Esophagus muscularis mucosa (tissue), 4 donors: ENCODE data around the gene NDUFB7. TPM values are rescaled to one million over a fixed set of nuclear protein-coding genes. Genes with fewer than 3 reads are reported as not detected.

Source experiments
- DNase-seq: peaks from one replicate; pipeline ENCODE4 v3.0.0-alpha.2; 2017; ENCODE audit errors: extremely low spot score
- H3K27ac ChIP-seq, 4 donors: fragments of 200-600 bp; sonication (generic); replicated peaks in 1 of 4; 1 replicate in 3 of 4; 2 replicates in 1 of 4; pipeline ENCODE4 v1.5.1; 2016 to 2019; ENCODE audit warnings: mild to moderate bottlenecking in 1 of 4
- H3K27me3 ChIP-seq, 4 donors: fragments of 200-600 bp; sonication (generic); one replicate each; pipeline versions ENCODE4 v1.5.1 to v1.6.0; 2016 to 2019
- H3K36me3 ChIP-seq, 4 donors: fragments of 200-600 bp; sonication (generic); one replicate each; pipeline ENCODE4 v1.5.1; 2016 to 2019
- H3K4me1 ChIP-seq, 4 donors: fragments of 200-600 bp; sonication (generic); one replicate each; pipeline ENCODE4 v1.5.1; 2016 to 2019
- H3K4me3 ChIP-seq, 4 donors: fragments of 200-600 bp; sonication (generic); 1 replicate in 2 of 4; 2 replicates in 2 of 4; pipeline ENCODE4 v1.5.1; 2016 to 2019; ENCODE audit warnings: mild to moderate bottlenecking in 4 of 4, moderate library complexity in 1 of 4
- H3K9me3 ChIP-seq, 4 donors: fragments of 200-600 bp; sonication (generic); 1 replicate in 3 of 4; 2 replicates in 1 of 4; pipeline ENCODE4 v1.5.1; 2016 to 2019
- CTCF ChIP-seq, 3 experiments: fragments of 200-600 bp in 2 of 3; fragments of 450-650 bp in 1 of 3; sonication (generic) in 2 of 3; IDR thresholded peaks; one replicate each; pipeline ENCODE4 v1.5.1; 2017 to 2019; ENCODE audit warnings: antibody characterized with exemption in 3 of 3, mild to moderate bottlenecking in 2 of 3, moderate library complexity in 1 of 3
- EP300 ChIP-seq: sonication (generic); formaldehyde crosslinking; IDR thresholded peaks from one replicate; pipeline ENCODE4 v1.6.1; 2017; ENCODE audit warnings: antibody characterized with exemption
- POLR2A ChIP-seq: fragments of 450-650 bp; IDR thresholded peaks from one replicate; pipeline ENCODE4 v1.6.1; 2017; ENCODE audit warnings: antibody characterized with exemption, moderate library complexity, mild to moderate bottlenecking, low read depth
- POLR2AphosphoS5 ChIP-seq, 2 donors: sonication (generic); formaldehyde crosslinking; IDR thresholded peaks; one replicate each; pipeline ENCODE4 v1.6.1; 2017; ENCODE audit warnings: antibody characterized with exemption in 2 of 2
- WGBS: methylation state at CpG from one replicate; pipeline ENCODE4 v1.1.5; 2018; 5-methylcytosine and 5-hydroxymethylcytosine counted together
- intact Hi-C: fragments of 100-400 bp; cut with DNase I; formaldehyde crosslinking; loops from one replicate; pipeline ENCODE4 v1.15.1; 2023
- total RNA-seq, 4 donors: library from RNA; depleted of rRNA; stranded (reverse); fragments of >200 nt; gene quantifications; one replicate each; pipeline versions ENCODE4 v1.1.0 to v1.2.1, GENCODE V29; 2016

Gene NDUFB7
- total RNA-seq, 4 donors from 2014 or later = 297 to 522 (median 319) TPM

- H3K27ac ChIP-seq = peak overlapping the region; percentile 88 to 93 (median 92)
- intact Hi-C loops = no loop called here
- 0% methylated on average over 6 of the region's 18 CpGs for WGBS
These were observed 41.9 kb downstream of the NDUFB7 start for GRCh38 chr19:14530005-14530348.

GRCh38 chr19:14529254-14530004 lies 42.4 kb downstream of the NDUFB7 start, which contains the start of gene TECR:
TECR (plus strand) TSS chr19:14529594; CDS start chr19:14529697, 103 bp downstream.
- peak; percentile 100 for DNase-seq
- TF ChIP-seq EP300 = no peak
- TF ChIP-seq POLR2A = peak; percentile 94
- TF ChIP-seq CTCF (IDR thresholded peaks at IDR 0.05) = no peak
- TF ChIP-seq POLR2AphosphoS5 (IDR thresholded peaks at IDR 0.05) = peak; percentile 92 to 99
- WGBS = 0% methylated on average over 12 of the region's 59 CpGs
- peak within 1 kb of the TSS; percentile 88 to 93 (median 92) for H3K27ac ChIP-seq
- intact Hi-C loops = no loop called here
- no peaks in the 10 kb centered on the region for H3K9me3 ChIP-seq
- peaks cover 0 to under 1% (median 0%) of the 10 kb centered on the region in 4 donors for H3K36me3 ChIP-seq
- peak within 1 kb of the TSS; percentile 59 to 82 (median 66) for H3K4me3 ChIP-seq
- no peaks in the 10 kb centered on the region for H3K27me3 ChIP-seq
- peaks cover 23 to 28% (median 25%) of the 10 kb centered on the region in 4 donors for H3K4me1 ChIP-seq

More at GRCh38 chr19:14530005-14530348, 41.9 kb downstream of the NDUFB7 start:
- H3K9me3 ChIP-seq = no peaks in the 10 kb centered on the region
- H3K4me3 ChIP-seq = peak overlapping the region; percentile 59 to 82 (median 66)
- TF ChIP-seq POLR2A (no peak), POLR2AphosphoS5 (IDR thresholded peaks at IDR 0.05) (no peak), EP300 (no peak), CTCF (IDR thresholded peaks at IDR 0.05) (no peak)
- DNase-seq = no peak
- H3K4me1 ChIP-seq = peaks cover 23 to 28% (median 25%) of the 10 kb centered on the region in 4 donors
- peaks cover 0 to 5% (median 3%) of the 10 kb centered on the region in 4 donors for H3K36me3 ChIP-seq
- H3K27me3 ChIP-seq = no peaks in the 10 kb centered on the region

- WGBS = 35% methylated on average over 34 of the region's 39 CpGs
- peaks cover 23 to 28% (median 25%) of the 10 kb centered on the region in 4 donors for H3K4me1 ChIP-seq
- no peak for TF ChIP-seq POLR2AphosphoS5 (IDR thresholded peaks at IDR 0.05)
- TF ChIP-seq EP300 = no peak
- H3K9me3 ChIP-seq = no peaks in the 10 kb centered on the region
- DNase-seq = no peak
- no peaks in the 10 kb centered on the region for H3K36me3 ChIP-seq
- no peaks in the 10 kb centered on the region for H3K27me3 ChIP-seq
- H3K27ac ChIP-seq = peak overlapping the region; percentile 88 to 93 (median 92)
- peak overlapping the region; percentile 59 to 82 (median 66) for H3K4me3 ChIP-seq
- intact Hi-C loops = no loop called here
These were observed 43.2 kb downstream of the NDUFB7 start for GRCh38 chr19:14528419-14529253.

GRCh38 chr19:14526423-14526822 lies 45.4 kb downstream of the NDUFB7 start:
- H3K9me3 ChIP-seq = no peaks in the 10 kb centered on the region
- intact Hi-C loops = no loop called here
- 80% methylated on average over 4 of the region's 4 CpGs for WGBS
- TF ChIP-seq CTCF (IDR thresholded peaks at IDR 0.05) (no peak), EP300 (no peak), POLR2AphosphoS5 (IDR thresholded peaks at IDR 0.05) (no peak), POLR2A (no peak)
- no peaks in the 10 kb centered on the region for H3K27me3 ChIP-seq
- no peak for DNase-seq
- H3K4me1 ChIP-seq = peaks cover 15 to 21% (median 19%) of the 10 kb centered on the region in 4 donors
- no peaks in the 10 kb centered on the region for H3K36me3 ChIP-seq
- no peak overlapping the region for H3K27ac ChIP-seq
- H3K4me3 ChIP-seq = no peak overlapping the region

GRCh38 chr19:14525729-14526128 lies 46.1 kb downstream of the NDUFB7 start:
- Histone ChIP-seq H3K27me3 (no peaks in the 10 kb centered on the region), H3K27ac (no peak overlapping the region), H3K9me3 (no peaks in the 10 kb centered on the region), H3K4me1 (peaks cover 10 to 16% (median 12%) of the 10 kb centered on the region in 4 donors), H3K36me3 (no peaks in the 10 kb centered on the region), H3K4me3 (no peak overlapping the region)
- 74% methylated on average over 6 of the region's 6 CpGs for whole genome bisulfite sequencing
- DNase-seq = no peak
- TF ChIP-seq POLR2AphosphoS5 (IDR thresholded peaks at IDR 0.05) = no peak
- TF ChIP-seq POLR2A = no peak
- TF ChIP-seq CTCF (IDR thresholded peaks at IDR 0.05) = no peak
- no peak for TF ChIP-seq EP300
- intact Hi-C loops = no loop called here
